ENCODE measurements around the gene SSBP4. TPM values are rescaled to one million over a fixed set of nuclear protein-coding genes. Genes with fewer than 3 reads are reported as not detected.
A peak's percentile ranks its signal among the peaks of the same experiment; 100 is the strongest.

Gene SSBP4
- 10 to 100 TPM; 17.6 to 47.1 (median 27.3) TPM for total RNA-seq
- polyA plus RNA-seq: 10 to 100 TPM; 41.3 to 51.6 TPM
- long read RNA-seq, donor 1, transcript SSBP4-202 (17 exons, 1,721 nt): major isoform, 18 of 56 reads
- long read RNA-seq, donor 1, partial matches to known transcripts: 3 of 56 reads
- long read RNA-seq, donor 1, other reads (novel, unspliced or antisense): 30 of 56 reads
- long read RNA-seq, donor 2, transcript SSBP4-202 (17 exons, 1,721 nt): major isoform, 25 of 70 reads
- long read RNA-seq, donor 2, partial matches to known transcripts: 7 of 70 reads
- long read RNA-seq, donor 2, other reads (novel, unspliced or antisense): 34 of 70 reads
- long read RNA-seq, donor 3, partial matches to known transcripts: 3 of 6 reads
- long read RNA-seq, donor 3, other reads (novel, unspliced or antisense): 1 of 6 reads

GRCh38 chr19:18419195-18419698, at the start of gene SSBP4:
SSBP4 (plus strand) TSS chr19:18419398; CDS start chr19:18419649, 251 bp downstream.
- peak within 1 kb of the TSS; percentile 45 to 82 (median 76) for H3K4me3 ChIP-seq
- ATAC-seq: peak in 6 of 8 donors; percentile 0 to 30 (median 7)
- 0 to 1% methylated on average over 30 to 78 of the region's 80 CpGs for WGBS, 2 donors
- no peaks in the 10 kb centered on the region for H3K36me3 ChIP-seq
- H3K27me3 ChIP-seq: peaks cover 0 to 15% (median 0%) of the 10 kb centered on the region in 7 donors
- H3K9me3 ChIP-seq: no peaks in the 10 kb centered on the region
- intact Hi-C loops (cut with DNase I): loop anchor here in 6 of 10 donors (5.0 to 10.0 kb wide), 4 partner anchors 134 to 214 kb away; partner anchors contain the start of genes RAB3A (in 3 of the 6), IQCN (in 1 of the 6) and JUND (in 1 of the 6)
- TF ChIP-seq CTCF (IDR thresholded peaks at IDR 0.05): peak in 8 of 9 donors; percentile 5 to 66 (median 36)
- DNase-seq: peak; percentile 69 to 82
- H3K27ac ChIP-seq: peak within 1 kb of the TSS; percentile 78 to 99 (median 96)
- peaks cover 33 to 93% (median 84%) of the 10 kb centered on the region in 9 donors for H3K4me1 ChIP-seq

GRCh38 chr19:18373407-18373891, 45.7 kb upstream of the SSBP4 start:
- 62 to 65% methylated on average over 4 of the region's 4 CpGs for WGBS, 2 donors
- TF ChIP-seq CTCF (IDR thresholded peaks at IDR 0.05): no peak
- intact Hi-C loops (cut with DNase I): no loop called here
- Histone ChIP-seq H3K4me1 (peaks cover 10 to 40% (median 25%) of the 10 kb centered on the region in 9 donors), H3K27ac (peak overlapping the region in 9 of 10 donors; percentile 41 to 91 (median 83)), H3K4me3 (no peak overlapping the region), H3K27me3 (no peaks in the 10 kb centered on the region), H3K36me3 (no peaks in the 10 kb centered on the region), H3K9me3 (no peaks in the 10 kb centered on the region)
- DNase-seq (no peak), ATAC-seq (peak in 1 of 8 donors; percentile 3)

GRCh38 chr19:18373892-18374629, 45.1 kb upstream of the SSBP4 start:
- Histone ChIP-seq H3K36me3 (no peaks in the 10 kb centered on the region), H3K4me3 (peak overlapping the region in 2 of 10 donors; percentile 2 to 15), H3K9me3 (no peaks in the 10 kb centered on the region), H3K4me1 (peaks cover 10 to 44% (median 25%) of the 10 kb centered on the region in 9 donors), H3K27me3 (no peaks in the 10 kb centered on the region), H3K27ac (peak overlapping the region in 9 of 10 donors; percentile 41 to 91 (median 83))
- no peak for TF ChIP-seq CTCF (IDR thresholded peaks at IDR 0.05)
- 21 to 25% methylated on average over 17 of the region's 17 CpGs for WGBS, 2 donors
- intact Hi-C loops (cut with DNase I): no loop called here
- ATAC-seq (peak; percentile 95 to 99 (median 97)), DNase-seq (peak; percentile 85 to 95)

- Histone ChIP-seq H3K27ac (no peak overlapping the region), H3K4me1 (peaks cover 10 to 64% (median 37%) of the 10 kb centered on the region in 9 donors), H3K4me3 (no peak overlapping the region), H3K27me3 (no peaks in the 10 kb centered on the region), H3K9me3 (no peaks in the 10 kb centered on the region), H3K36me3 (no peaks in the 10 kb centered on the region)
- 94% methylated on average over 6 of the region's 6 CpGs for WGBS, 2 donors
- ATAC-seq (no peak), DNase-seq (no peak)
- intact Hi-C loops (cut with DNase I): no loop called here
- no peak for TF ChIP-seq CTCF (IDR thresholded peaks at IDR 0.05)
Observed at GRCh38 chr19:18377026-18377425, 42.2 kb upstream of the SSBP4 start.

Data from heart right ventricle (tissue), 16 donors.